Adrenal gland (tissue), 12 donors: ENCODE measurements around the gene HEYL. TPM values are rescaled to one million over a fixed set of nuclear protein-coding genes. Genes with fewer than 3 reads are reported as not detected.
"Not testable (repeated sequence)": the region's sequence is repeated elsewhere in the genome, so short reads cannot be mapped to it uniquely, and the experiment has no call there.

Experiments used
- DNase-seq, 7 donors: peaks; one replicate each; pipeline ENCODE4 v3.0.0-alpha.2; 2019 to 2020
- H3K27ac ChIP-seq, 5 donors: fragments of 200-600 bp; sonication (generic) in 4 of 5; 1 replicate in 3 of 5; 2 replicates in 2 of 5; pipeline versions ENCODE4 v1.5.1 to v1.8.0; 2016 to 2020; ENCODE audit warnings: mild to moderate bottlenecking in 1 of 5
- H3K27me3 ChIP-seq: fragments of 200-600 bp; 2 replicates; pipeline ENCODE4 v1.8.0; 2021
- H3K36me3 ChIP-seq, 2 donors: fragments of 200-600 bp; replicated peaks in 1 of 2; 1 replicate in 1 of 2; 2 replicates in 1 of 2; pipeline versions ENCODE4 v1.5.1 to v1.8.0; 2018 to 2022
- H3K4me1 ChIP-seq, 2 donors: fragments of 200-600 bp; replicated peaks in 1 of 2; 1 replicate in 1 of 2; 2 replicates in 1 of 2; pipeline versions ENCODE4 v1.5.1 to v1.8.0; 2018 to 2021
- H3K4me3 ChIP-seq, 4 donors: fragments of 200-600 bp; sonication (generic) in 3 of 4; one replicate each; pipeline ENCODE4 v1.5.1; 2016 to 2018
- H3K9me3 ChIP-seq, 3 donors: fragments of 200-600 bp; sonication (generic) in 1 of 3; replicated peaks in 1 of 3; 1 replicate in 2 of 3; 2 replicates in 1 of 3; pipeline versions ENCODE4 v1.5.1 to v1.8.0; 2016 to 2021
- POLR2A ChIP-seq, 2 donors: fragments of 450-650 bp; IDR thresholded peaks; one replicate each; pipeline ENCODE4 v1.6.1; 2017; ENCODE audit warnings: antibody characterized with exemption in 2 of 2, mild to moderate bottlenecking in 2 of 2, moderate library complexity in 1 of 2
- WGBS, 4 donors: extraction: QIAGEN DNeasy Blood & Tissue Kit in 2 of 4; methylation state at CpG; one replicate each; pipeline versions ENCODE4 v1.1.5 to v1.1.7; 2013 to 2017; 5-methylcytosine and 5-hydroxymethylcytosine counted together
- intact Hi-C, 2 donors: fragments of 100-400 bp; cut with DNase I; formaldehyde crosslinking; loops; one replicate each; pipeline versions ENCODE4 v1.14.1 to v1.15.0; 2022 to 2023
- polyA plus RNA-seq, 3 donors: library from polyadenylated mRNA; stranded (reverse); fragments of 200-250 nt in 2 of 3; fragments of 350-450 nt in 1 of 3; fragmentation: Illumina TruSeq in 1 of 3; extraction: RNeasy Lipid Tissue Mini Kit (QIAGEN cat#74804) in 1 of 3; gene quantifications; one replicate each; pipeline ENCODE4 v1.2.3, GENCODE V29; 2013 to 2014
- total RNA-seq, 9 donors: library from RNA; depleted of rRNA in 4 of 9; stranded (reverse); fragments of >200 nt in 4 of 9; fragments of 120-200 nt in 1 of 9; fragmentation: NEBNext Ultra II Directional in 1 of 9; extraction: Animal tissue kit (Norgen Biotek cat#: 25700) in 1 of 9; gene quantifications; one replicate each; pipeline versions ENCODE4 v1.1.0 to v1.2.4, GENCODE V29; 2013 to 2023
- TF ChIP-seq, protein P1 (sequence below), 6 experiments: fragments of 450-650 bp in 4 of 6; fragments of 200-600 bp in 2 of 6; sonication (generic) in 1 of 6; IDR thresholded peaks; 1 replicate in 5 of 6; 2 replicates in 1 of 6; pipeline versions ENCODE4 v1.5.1 to v1.8.0; 2016 to 2021; ENCODE audit warnings: antibody characterized with exemption in 6 of 6, mild to moderate bottlenecking in 2 of 6, moderate library complexity in 1 of 6
- donor health status: healthy with polysubstance abuse.
- donor health status: Bipolar disorder and iron deficiency.
- donor health status: DM: yes; HTN: yes; CAD: no.
- donor health status: DM: no; HTN: no; CAD: no.
- donor health status: DM: no; HTN: no; CAD: no.
- donor health status: DM: yes; HTN: yes; CAD: no.

Gene HEYL
- total and polyA plus RNA-seq, 12 donors = 2.4 to 27.7 (median 14.0) TPM

DNA sequence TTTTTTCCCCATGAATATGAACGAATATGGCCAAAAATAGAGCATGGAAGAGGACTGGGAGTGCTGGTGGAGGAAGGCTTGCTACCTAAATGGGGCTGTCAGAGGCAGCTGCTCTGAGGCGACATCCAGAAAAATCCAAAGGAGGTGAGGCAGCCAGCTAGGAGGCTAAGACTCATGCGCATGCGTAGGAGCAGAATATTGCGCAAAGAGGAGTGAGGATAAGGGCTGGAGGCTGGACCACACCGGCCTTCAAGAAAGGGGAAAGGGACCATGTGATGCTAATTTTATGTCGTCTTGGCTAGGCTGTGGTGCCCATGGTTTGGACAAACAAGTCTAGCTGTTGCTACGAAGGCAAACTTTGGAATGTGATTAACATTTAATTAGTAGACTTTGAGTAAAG, 30.5 kb downstream of the HEYL start:
- no peak overlapping the region for H3K27ac ChIP-seq
- intact Hi-C loops = loop anchor here (5.0 to 10.0 kb wide), 3 partner anchors 43 to 106 kb away; no protein-coding TSS in a partner anchor
- no peaks in the 10 kb centered on the region for H3K4me1 ChIP-seq
- TF ChIP-seq POLR2A (IDR thresholded peaks at IDR 0.05) = no peak
- TF ChIP-seq, protein P1, sequence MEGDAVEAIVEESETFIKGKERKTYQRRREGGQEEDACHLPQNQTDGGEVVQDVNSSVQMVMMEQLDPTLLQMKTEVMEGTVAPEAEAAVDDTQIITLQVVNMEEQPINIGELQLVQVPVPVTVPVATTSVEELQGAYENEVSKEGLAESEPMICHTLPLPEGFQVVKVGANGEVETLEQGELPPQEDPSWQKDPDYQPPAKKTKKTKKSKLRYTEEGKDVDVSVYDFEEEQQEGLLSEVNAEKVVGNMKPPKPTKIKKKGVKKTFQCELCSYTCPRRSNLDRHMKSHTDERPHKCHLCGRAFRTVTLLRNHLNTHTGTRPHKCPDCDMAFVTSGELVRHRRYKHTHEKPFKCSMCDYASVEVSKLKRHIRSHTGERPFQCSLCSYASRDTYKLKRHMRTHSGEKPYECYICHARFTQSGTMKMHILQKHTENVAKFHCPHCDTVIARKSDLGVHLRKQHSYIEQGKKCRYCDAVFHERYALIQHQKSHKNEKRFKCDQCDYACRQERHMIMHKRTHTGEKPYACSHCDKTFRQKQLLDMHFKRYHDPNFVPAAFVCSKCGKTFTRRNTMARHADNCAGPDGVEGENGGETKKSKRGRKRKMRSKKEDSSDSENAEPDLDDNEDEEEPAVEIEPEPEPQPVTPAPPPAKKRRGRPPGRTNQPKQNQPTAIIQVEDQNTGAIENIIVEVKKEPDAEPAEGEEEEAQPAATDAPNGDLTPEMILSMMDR (IDR thresholded peaks at IDR 0.05) = no peak
- WGBS, 4 donors = 81 to 87% (median 85%) methylated on average over 8 of the region's 8 CpGs
- no peak overlapping the region for H3K4me3 ChIP-seq
- H3K9me3 ChIP-seq = no peaks in the 10 kb centered on the region
- H3K36me3 ChIP-seq = no peaks in the 10 kb centered on the region
- no peaks in the 10 kb centered on the region for H3K27me3 ChIP-seq
- no peak for DNase-seq

DNA sequence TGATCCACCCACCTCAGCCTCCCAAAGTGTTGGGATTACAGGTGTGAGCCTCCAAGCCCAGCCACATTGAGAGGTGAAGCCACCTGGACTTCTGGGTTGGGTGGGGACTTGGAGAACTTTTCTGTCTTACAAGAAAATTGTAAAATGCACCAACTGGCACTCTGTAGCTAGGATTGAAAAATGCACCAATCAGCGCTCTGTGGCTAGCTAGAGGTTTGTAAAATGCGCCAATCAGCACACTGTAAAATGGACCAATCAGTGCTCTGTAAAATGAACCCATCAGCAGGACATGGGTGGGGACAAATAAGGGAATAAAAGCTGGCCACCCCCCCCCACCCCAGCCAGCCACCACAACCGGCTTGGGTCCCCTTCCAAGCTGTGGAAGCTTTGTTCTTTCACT, 35.8 kb downstream of the HEYL start:
- not testable (repeated sequence) for H3K4me3 ChIP-seq
- 83 to 94% (median 91%) methylated on average over 3 of the region's 3 CpGs for WGBS, 4 donors

DNA sequence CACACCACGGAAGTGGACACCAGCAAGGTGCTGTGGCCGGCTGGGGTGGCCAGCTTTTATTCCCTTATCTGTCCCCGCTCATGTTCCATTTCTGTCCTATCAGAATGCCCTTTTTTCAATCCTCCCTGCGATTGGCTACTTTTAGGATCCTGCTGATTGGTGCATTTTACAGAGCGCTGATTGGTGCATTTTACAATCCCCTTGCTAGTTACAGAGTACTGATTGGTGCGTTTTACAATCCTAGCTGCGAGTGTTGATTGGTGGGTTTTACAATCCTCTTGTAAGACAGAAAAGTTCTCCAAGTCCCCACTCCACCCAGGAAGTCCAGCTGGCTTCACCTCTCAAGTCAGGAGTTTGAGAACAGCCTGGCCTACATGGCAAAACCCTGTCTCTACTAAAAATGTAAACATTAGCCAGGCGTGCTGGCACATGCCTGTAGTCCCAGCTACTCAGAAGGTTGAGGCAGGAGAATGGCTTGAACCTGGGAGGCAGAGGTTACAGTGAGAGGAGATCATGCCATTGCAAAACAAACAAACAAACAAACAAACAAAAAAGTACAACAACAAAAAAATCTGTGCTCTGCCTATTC, 37.7 kb downstream of the HEYL start:
- intact Hi-C loops = loop anchor here in 1 of 2 donors (10.0 kb wide), 1 partner anchor 113 kb away; no protein-coding TSS in a partner anchor

More for the DNA sequence above, 35.8 kb downstream of the HEYL start:
- intact Hi-C loops = loop anchor here in 1 of 2 donors (10.0 kb wide), 1 partner anchor 111 kb away; no protein-coding TSS in a partner anchor
- not testable (repeated sequence) for DNase-seq, H3K27me3 ChIP-seq, H3K9me3 ChIP-seq, H3K36me3 ChIP-seq, H3K27ac ChIP-seq, H3K4me1 ChIP-seq

DNA sequence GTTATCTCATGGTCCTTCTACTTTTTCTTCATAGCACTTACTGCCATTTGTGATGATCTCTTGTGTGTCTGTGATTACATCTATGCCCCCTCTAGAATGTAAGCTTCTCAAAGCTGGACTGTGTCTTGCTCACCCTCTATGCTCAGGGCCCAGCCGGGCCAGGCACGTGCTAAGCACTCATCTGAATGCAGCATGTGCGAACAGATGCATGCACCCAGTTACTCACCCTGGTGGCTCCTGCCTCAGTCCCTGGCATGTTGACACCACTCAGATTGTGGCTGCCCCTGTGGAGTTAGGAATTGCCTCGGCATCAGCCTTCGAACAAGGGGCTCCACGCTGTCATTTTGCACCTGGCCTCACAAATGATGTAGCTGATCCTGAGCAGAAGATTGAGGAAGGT, 43.3 kb downstream of the HEYL start:
- intact Hi-C loops = no loop called here
- Histone ChIP-seq H3K9me3 (no peaks in the 10 kb centered on the region), H3K4me1 (no peaks in the 10 kb centered on the region), H3K4me3 (no peak overlapping the region), H3K27me3 (peaks cover 9% of the 10 kb centered on the region), H3K36me3 (no peaks in the 10 kb centered on the region), H3K27ac (no peak overlapping the region)
- DNase-seq = no peak
- 87 to 100% (median 92%) methylated on average over 4 to 6 of the region's 6 CpGs for WGBS, 4 donors
- TF ChIP-seq, protein P1 (IDR thresholded peaks at IDR 0.05) = no peak
- no peak for TF ChIP-seq POLR2A (IDR thresholded peaks at IDR 0.05)

More for the DNA sequence above, 37.7 kb downstream of the HEYL start:
- not testable (repeated sequence) for H3K4me1 ChIP-seq, H3K36me3 ChIP-seq, H3K4me3 ChIP-seq, H3K27ac ChIP-seq, H3K27me3 ChIP-seq, H3K9me3 ChIP-seq, DNase-seq
- 89 to 92% (median 89%) methylated on average over 8 of the region's 8 CpGs for WGBS, 4 donors

DNA sequence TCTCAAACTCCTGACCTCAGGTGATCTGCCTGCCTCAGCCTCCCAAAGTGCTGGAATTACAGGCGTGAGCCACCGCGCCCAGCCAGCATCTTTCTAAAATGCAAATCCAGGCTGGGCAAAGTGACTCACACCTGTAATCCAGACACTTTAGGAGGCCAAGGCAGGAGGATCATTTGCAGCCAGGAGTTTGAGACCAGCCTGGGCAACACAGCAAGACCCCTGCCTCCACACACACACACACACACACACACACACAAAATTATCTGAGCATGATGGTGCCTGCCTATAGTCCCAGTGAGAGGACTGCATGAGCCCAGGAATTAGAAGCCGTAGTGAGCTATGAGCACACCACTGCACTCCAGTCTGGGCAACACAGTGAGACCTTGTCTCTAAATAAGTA, 46.1 kb downstream of the HEYL start:
- intact Hi-C loops = no loop called here
- Histone ChIP-seq H3K9me3 (no peaks in the 10 kb centered on the region), H3K4me1 (no peaks in the 10 kb centered on the region), H3K4me3 (no peak overlapping the region), H3K36me3 (no peaks in the 10 kb centered on the region), H3K27ac (no peak overlapping the region), H3K27me3 (no peaks in the 10 kb centered on the region)
- TF ChIP-seq, protein P1 (IDR thresholded peaks at IDR 0.05) = no peak
- TF ChIP-seq POLR2A (IDR thresholded peaks at IDR 0.05) = no peak
- WGBS, 4 donors = 82 to 97% (median 95%) methylated on average over 4 of the region's 4 CpGs
- DNase-seq = no peak
